Natural killer cell (primary cell): Measurements from ENCODE around the gene FAM151A. TPM values are rescaled to one million over a fixed set of nuclear protein-coding genes. Genes with fewer than 3 reads are reported as not detected.

Experiments
- ATAC-seq, 3 donors: fragments of 150-1000 bp in 2 of 3; fragments of 200-7000 bp in 1 of 3; cut with Tn5 transposase; 1 replicate in 1 of 3; 2 replicates in 2 of 3; pipeline ENCODE4 v1.10.0; 2021; ENCODE audit warnings: mild to moderate bottlenecking in 2 of 3, moderate library complexity in 2 of 3
- DNase-seq, 2 donors: peaks; one replicate each; pipeline versions ENCODE4 v3.0.0 to v3.0.0-alpha.2; 2013 to 2021; ENCODE audit warnings: mixed read lengths in 1 of 2
- H3K27ac ChIP-seq: one replicate; pipeline ENCODE4 v1.5.1; 2013; ENCODE audit warnings: mild to moderate bottlenecking, low read length
- H3K27me3 ChIP-seq: one replicate; pipeline ENCODE4 v1.6.1; 2013; ENCODE audit warnings: low read length; ENCODE audit not compliant: control insufficient read depth, insufficient read depth
- H3K36me3 ChIP-seq: one replicate; pipeline ENCODE4 v1.6.1; 2013; ENCODE audit warnings: low read length; ENCODE audit not compliant: control insufficient read depth, insufficient read depth
- H3K4me1 ChIP-seq: one replicate; pipeline ENCODE4 v1.6.1; 2013; ENCODE audit warnings: low read length; ENCODE audit not compliant: control insufficient read depth, insufficient read depth
- H3K4me3 ChIP-seq: one replicate; pipeline ENCODE4 v1.5.1; 2013; ENCODE audit warnings: low read length
- H3K9me3 ChIP-seq: one replicate; pipeline ENCODE4 v1.6.1; 2013; ENCODE audit warnings: low read length; ENCODE audit not compliant: control insufficient read depth, insufficient read depth
- H3K27ac Mint-ChIP-seq, 2 donors: one replicate each; pipeline ENCODE4 v1.8.0; 2022; ENCODE audit warnings: mild to moderate bottlenecking in 2 of 2, mixed read lengths in 2 of 2, moderate library complexity in 1 of 2
- H3K27me3 Mint-ChIP-seq, 2 donors: one replicate each; pipeline ENCODE4 v1.8.0; 2022; ENCODE audit warnings: low read depth in 2 of 2, mixed read lengths in 2 of 2
- H3K36me3 Mint-ChIP-seq: one replicate; pipeline ENCODE4 v1.8.0; 2022; ENCODE audit warnings: mixed read lengths
- H3K4me1 Mint-ChIP-seq, 2 donors: one replicate each; pipeline ENCODE4 v1.8.0; 2022; ENCODE audit warnings: mixed read lengths in 2 of 2
- H3K4me3 Mint-ChIP-seq: one replicate; pipeline ENCODE4 v1.8.0; 2022; ENCODE audit warnings: mild to moderate bottlenecking, moderate library complexity, mixed read lengths
- H3K9me3 Mint-ChIP-seq, 2 donors: one replicate each; pipeline ENCODE4 v1.8.0; 2022; ENCODE audit warnings: mixed read lengths in 2 of 2
- WGBS: methylation state at CpG from one replicate; pipeline ENCODE4 v1.1.7; 2013; ENCODE audit warnings: missing lambda C conversion rate; ENCODE audit not compliant: insufficient coverage; 5-methylcytosine and 5-hydroxymethylcytosine counted together
- intact Hi-C: fragments of 100-400 bp; cut with micrococcal nuclease; formaldehyde crosslinking; loops from one replicate; pipeline ENCODE4 v1.14.2; 2022
- total RNA-seq, 4 donors: library from RNA; stranded (reverse); fragments of 120-200 nt in 1 of 4; gene quantifications; one replicate each; pipeline versions ENCODE4 v1.2.3 to v1.2.4, GENCODE V29; 2013 to 2022
- TF ChIP-seq, protein P1 (sequence below): fragments of 200-600 bp; IDR thresholded peaks from one replicate; pipeline ENCODE4 v1.8.0; 2022; ENCODE audit warnings: antibody characterized with exemption

Gene FAM151A
- total RNA-seq, 3 donors from 2014 or later (not counting 1 experiment from before 2014, with no cell fraction given), result not detected

DNA sequence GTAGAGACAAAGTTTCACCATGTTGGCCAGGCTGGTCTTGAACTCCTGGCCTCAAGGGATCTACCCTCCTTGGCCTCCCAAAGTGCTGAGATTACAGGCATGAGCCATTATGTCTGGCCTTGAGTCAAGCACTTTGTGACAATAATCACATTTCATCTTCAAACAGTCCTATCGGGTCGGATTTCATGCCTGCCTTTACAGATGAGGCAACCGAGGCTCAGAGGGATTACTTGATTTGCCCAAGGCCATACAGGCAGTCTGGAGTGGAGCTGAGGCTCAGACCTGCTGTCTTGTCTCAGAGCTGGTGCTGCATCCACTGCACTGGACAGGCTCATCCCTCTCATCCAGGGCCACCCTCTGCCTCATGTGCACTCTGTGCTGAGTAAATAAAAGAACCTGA is 26.6 kb downstream of the FAM151A start:
- Histone ChIP-seq H3K4me3 (no peak overlapping the region), H3K9me3 (no peaks in the 10 kb centered on the region), H3K36me3 (no peaks in the 10 kb centered on the region), H3K4me1 (no peaks in the 10 kb centered on the region), H3K27me3 (no peaks in the 10 kb centered on the region), H3K27ac (no peak overlapping the region)
- H3K27ac Mint-ChIP-seq, result no peak overlapping the region
- WGBS, result 90% methylated on average over 3 of the region's 3 CpGs
- intact Hi-C loops, result no loop called here
- H3K4me1 Mint-ChIP-seq, result no peaks in the 10 kb centered on the region
- ATAC-seq (no peak), DNase-seq (no peak)
- no peaks in the 10 kb centered on the region for H3K27me3 Mint-ChIP-seq
- H3K36me3 Mint-ChIP-seq, result no peaks in the 10 kb centered on the region
- H3K4me3 Mint-ChIP-seq, result no peak overlapping the region
- TF ChIP-seq, protein P1, sequence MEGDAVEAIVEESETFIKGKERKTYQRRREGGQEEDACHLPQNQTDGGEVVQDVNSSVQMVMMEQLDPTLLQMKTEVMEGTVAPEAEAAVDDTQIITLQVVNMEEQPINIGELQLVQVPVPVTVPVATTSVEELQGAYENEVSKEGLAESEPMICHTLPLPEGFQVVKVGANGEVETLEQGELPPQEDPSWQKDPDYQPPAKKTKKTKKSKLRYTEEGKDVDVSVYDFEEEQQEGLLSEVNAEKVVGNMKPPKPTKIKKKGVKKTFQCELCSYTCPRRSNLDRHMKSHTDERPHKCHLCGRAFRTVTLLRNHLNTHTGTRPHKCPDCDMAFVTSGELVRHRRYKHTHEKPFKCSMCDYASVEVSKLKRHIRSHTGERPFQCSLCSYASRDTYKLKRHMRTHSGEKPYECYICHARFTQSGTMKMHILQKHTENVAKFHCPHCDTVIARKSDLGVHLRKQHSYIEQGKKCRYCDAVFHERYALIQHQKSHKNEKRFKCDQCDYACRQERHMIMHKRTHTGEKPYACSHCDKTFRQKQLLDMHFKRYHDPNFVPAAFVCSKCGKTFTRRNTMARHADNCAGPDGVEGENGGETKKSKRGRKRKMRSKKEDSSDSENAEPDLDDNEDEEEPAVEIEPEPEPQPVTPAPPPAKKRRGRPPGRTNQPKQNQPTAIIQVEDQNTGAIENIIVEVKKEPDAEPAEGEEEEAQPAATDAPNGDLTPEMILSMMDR, result no peak
- H3K9me3 Mint-ChIP-seq, result no peaks in the 10 kb centered on the region

GRCh38 chr1:54595956-54596498 is 27.3 kb downstream of the FAM151A start:
- no peaks in the 10 kb centered on the region for H3K9me3 ChIP-seq
- H3K4me1 ChIP-seq, result no peaks in the 10 kb centered on the region
- Mint-ChIP-seq H3K27me3 (no peaks in the 10 kb centered on the region), H3K36me3 (no peaks in the 10 kb centered on the region), H3K9me3 (no peaks in the 10 kb centered on the region), H3K27ac (no peak overlapping the region), H3K4me3 (no peak overlapping the region), H3K4me1 (no peaks in the 10 kb centered on the region)
- DNase-seq (no peak), ATAC-seq (no peak)
- 65% methylated on average over 3 of the region's 3 CpGs for WGBS
- TF ChIP-seq, protein P1, result no peak
- H3K4me3 ChIP-seq, result no peak overlapping the region
- H3K36me3 ChIP-seq, result no peaks in the 10 kb centered on the region
- intact Hi-C loops, result no loop called here
- no peaks in the 10 kb centered on the region for H3K27me3 ChIP-seq
- no peak overlapping the region for H3K27ac ChIP-seq

- Mint-ChIP-seq H3K9me3 (no peaks in the 10 kb centered on the region), H3K36me3 (no peaks in the 10 kb centered on the region), H3K4me1 (no peaks in the 10 kb centered on the region), H3K27ac (no peak overlapping the region), H3K27me3 (no peaks in the 10 kb centered on the region), H3K4me3 (no peak overlapping the region)
- TF ChIP-seq, protein P1, result no peak
- Histone ChIP-seq H3K4me3 (no peak overlapping the region), H3K4me1 (no peaks in the 10 kb centered on the region), H3K27ac (no peak overlapping the region), H3K27me3 (no peaks in the 10 kb centered on the region), H3K36me3 (no peaks in the 10 kb centered on the region), H3K9me3 (no peaks in the 10 kb centered on the region)
- whole genome bisulfite sequencing, result 91% methylated on average over 15 of the region's 16 CpGs
- ATAC-seq, result no peak
- DNase-seq, result no peak
- intact Hi-C loops, result no loop called here
Measured at GRCh38 chr1:54594463-54594862, 28.9 kb downstream of the FAM151A start.

DNA sequence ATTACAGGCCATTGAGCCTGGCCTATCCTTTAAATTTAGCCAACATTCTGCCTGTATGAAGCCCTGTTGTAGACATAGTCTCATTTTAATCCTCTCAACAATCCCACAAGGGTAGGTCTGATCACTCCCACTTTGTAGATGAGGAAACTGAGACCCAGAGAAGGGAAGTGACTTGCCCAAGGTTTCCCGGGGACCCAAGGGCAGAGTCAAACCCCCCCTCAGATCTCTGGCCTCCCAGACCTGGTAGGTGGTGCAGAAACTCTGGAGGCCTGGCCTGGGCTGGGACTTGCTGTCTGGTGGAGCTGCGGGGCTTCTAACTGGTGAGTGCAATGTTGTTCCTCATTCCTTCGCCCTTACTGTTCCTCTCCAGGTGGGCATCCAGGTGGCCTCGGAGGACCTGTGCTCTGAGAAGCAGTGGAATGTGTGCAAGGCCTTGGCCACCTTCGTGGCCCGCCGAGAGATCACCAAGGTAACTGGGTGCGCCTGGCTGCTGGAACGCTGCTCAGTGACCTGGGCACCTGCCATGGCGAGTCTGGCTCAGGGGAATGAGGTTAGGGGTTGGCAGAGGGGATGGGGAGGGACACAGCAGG is 29.7 kb downstream of the FAM151A start:
- Mint-ChIP-seq H3K27ac (no peak overlapping the region), H3K27me3 (no peaks in the 10 kb centered on the region), H3K4me3 (no peak overlapping the region), H3K36me3 (no peaks in the 10 kb centered on the region), H3K9me3 (no peaks in the 10 kb centered on the region), H3K4me1 (peaks cover 0 to under 1% of the 10 kb centered on the region in 2 donors)
- no peak overlapping the region for H3K27ac ChIP-seq
- no peak overlapping the region for H3K4me3 ChIP-seq
- intact Hi-C loops, result no loop called here
- TF ChIP-seq, protein P1, result no peak
- WGBS, result 93% methylated on average over 10 of the region's 10 CpGs
- no peaks in the 10 kb centered on the region for H3K4me1 ChIP-seq
- ATAC-seq (no peak), DNase-seq (no peak)
- H3K9me3 ChIP-seq, result no peaks in the 10 kb centered on the region
- H3K36me3 ChIP-seq, result no peaks in the 10 kb centered on the region
- no peaks in the 10 kb centered on the region for H3K27me3 ChIP-seq
